Superior temporal gyrus (tissue), 1 donor: ENCODE measurements around the gene NFIC.

ENCODE experiments used
- DNase-seq: peaks from one replicate; pipeline ENCODE4 v3.0.0-alpha.2; 2016; ENCODE audit errors: extremely low spot score

NFIC gene

GRCh38 chr19:3359015-3359918 lies 7.1 kb upstream of the NFIC start:
- DNase-seq, result peak; percentile 59

GRCh38 chr19:3359919-3360420 lies 6.4 kb upstream of the NFIC start:
- DNase-seq, result no peak

- peak; percentile 74 for DNase-seq
Measured at GRCh38 chr19:3360421-3361383, 5.7 kb upstream of the NFIC start.

GRCh38 chr19:3361384-3362216 lies 4.8 kb upstream of the NFIC start:
- DNase-seq, result peak; percentile 48

- DNase-seq, result no peak
Measured at GRCh38 chr19:3362217-3362906, 4.0 kb upstream of the NFIC start.

GRCh38 chr19:3363841-3364500 lies 2.4 kb upstream of the NFIC start:
- no peak for DNase-seq

- no peak for DNase-seq
Measured at GRCh38 chr19:3364501-3364858, 1.9 kb upstream of the NFIC start.

GRCh38 chr19:3365093-3365835 lies 1.1 kb upstream of the NFIC start:
- no peak for DNase-seq

GRCh38 chr19:3366753-3367627 lies 607 bp downstream of the NFIC start:
- DNase-seq, result no peak

- DNase-seq, result no peak
Measured at GRCh38 chr19:3367628-3368440, 1.5 kb downstream of the NFIC start.

- no peak for DNase-seq
Measured at GRCh38 chr19:3368441-3368795, 2.0 kb downstream of the NFIC start.

- DNase-seq, result no peak
Measured at GRCh38 chr19:3368848-3369336, 2.5 kb downstream of the NFIC start.

- peak; percentile 53 for DNase-seq
Measured at GRCh38 chr19:3369337-3370213, 3.2 kb downstream of the NFIC start.

- no peak for DNase-seq
Measured at GRCh38 chr19:3370214-3370720, 3.9 kb downstream of the NFIC start.

- no peak for DNase-seq
Measured at GRCh38 chr19:3370728-3371591, 4.6 kb downstream of the NFIC start.
